HCT116 (cell line): Measurements from ENCODE around the gene KHDC4.

ENCODE experiments used
- CEBPB ChIP-seq: IDR thresholded peaks from 2 replicates; pipeline ENCODE4 v1.6.1; 2012; ENCODE audit warnings: low read depth
- EZH2 ChIP-seq: fragments of 200-600 bp; sonication (generic); IDR thresholded peaks from 2 replicates; pipeline ENCODE4 v1.6.1; 2017; ENCODE audit warnings: antibody characterized with exemption, mixed run types
- EZH2phosphoT487 ChIP-seq: fragments of 200-600 bp; IDR thresholded peaks from 2 replicates; pipeline ENCODE4 v1.6.1; 2018; ENCODE audit warnings: antibody characterized with exemption, borderline replicate concordance
- FOSL1 ChIP-seq: IDR thresholded peaks from 2 replicates; pipeline ENCODE4 v1.6.1; 2012; ENCODE audit warnings: low read depth
- JUND ChIP-seq: IDR thresholded peaks from 2 replicates; pipeline ENCODE4 v1.6.1; 2012
- POLR2A ChIP-seq: IDR thresholded peaks from 2 replicates; pipeline ENCODE4 v1.7.0; 2011; ENCODE audit warnings: borderline replicate concordance; ENCODE audit not compliant: insufficient read depth, insufficient read length; ENCODE audit errors: extremely low read depth
- ZFX ChIP-seq: fragments of 450-650 bp; IDR thresholded peaks from 2 replicates; pipeline ENCODE4 v1.6.1; 2017
- TF ChIP-seq, protein P1 (sequence below), 3 experiments: fragments of 200-600 bp in 1 of 3; sonication (generic) in 1 of 3; IDR thresholded peaks in 2 of 3; conservative IDR thresholded peaks in 1 of 3; 2 replicates each; pipeline ENCODE4 v1.5.1; 2012 to 2017; ENCODE audit warnings: low read depth in 2 of 3, low read length in 2 of 3, antibody characterized with exemption in 1 of 3, borderline replicate concordance in 1 of 3, control low read depth in 1 of 3, mild to moderate bottlenecking in 1 of 3, mixed read lengths in 1 of 3, mixed run types in 1 of 3, moderate library complexity in 1 of 3; ENCODE audit not compliant: insufficient read depth in 1 of 3
- TF ChIP-seq, protein P2 (sequence below): IDR thresholded peaks from 2 replicates; pipeline ENCODE4 v1.6.1; 2012; ENCODE audit warnings: low read depth

DNA sequence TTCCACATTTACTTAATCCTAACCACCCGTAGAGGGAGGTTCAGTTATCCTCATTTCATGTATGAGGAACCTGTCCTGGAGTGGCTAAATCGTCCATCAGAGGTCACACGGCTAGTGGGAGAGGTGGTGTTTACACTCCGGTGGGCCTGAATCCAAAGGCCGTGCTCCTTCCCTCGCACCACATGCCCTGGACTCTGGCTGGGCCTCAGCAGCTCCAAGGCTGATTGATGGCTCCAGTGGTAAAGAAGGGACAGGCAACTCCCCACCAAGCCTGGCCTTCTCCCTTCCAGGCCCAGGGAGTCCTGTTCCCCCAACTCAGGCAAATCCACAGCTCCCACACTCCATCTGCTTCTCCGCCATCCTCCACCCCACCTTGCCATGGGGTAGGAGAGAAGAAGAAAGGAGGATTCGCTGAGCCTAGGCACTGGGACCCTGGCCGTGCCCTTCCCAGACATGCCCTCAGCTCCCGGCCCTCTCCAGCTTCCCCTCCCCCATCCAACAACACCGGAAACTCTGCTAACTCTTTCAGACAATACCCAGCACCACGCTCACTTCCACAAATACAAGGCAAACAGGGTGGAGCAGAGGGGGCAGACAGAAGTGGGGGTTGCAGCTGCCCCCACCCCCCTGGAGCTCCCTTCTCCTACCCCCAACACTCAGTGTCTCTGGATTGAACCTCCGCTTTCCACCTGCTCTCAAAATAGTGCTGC is 33.3 kb upstream of the KHDC4 start:
- TF ChIP-seq EZH2 = no peak
- no peak for TF ChIP-seq POLR2A
- TF ChIP-seq, protein P1, sequence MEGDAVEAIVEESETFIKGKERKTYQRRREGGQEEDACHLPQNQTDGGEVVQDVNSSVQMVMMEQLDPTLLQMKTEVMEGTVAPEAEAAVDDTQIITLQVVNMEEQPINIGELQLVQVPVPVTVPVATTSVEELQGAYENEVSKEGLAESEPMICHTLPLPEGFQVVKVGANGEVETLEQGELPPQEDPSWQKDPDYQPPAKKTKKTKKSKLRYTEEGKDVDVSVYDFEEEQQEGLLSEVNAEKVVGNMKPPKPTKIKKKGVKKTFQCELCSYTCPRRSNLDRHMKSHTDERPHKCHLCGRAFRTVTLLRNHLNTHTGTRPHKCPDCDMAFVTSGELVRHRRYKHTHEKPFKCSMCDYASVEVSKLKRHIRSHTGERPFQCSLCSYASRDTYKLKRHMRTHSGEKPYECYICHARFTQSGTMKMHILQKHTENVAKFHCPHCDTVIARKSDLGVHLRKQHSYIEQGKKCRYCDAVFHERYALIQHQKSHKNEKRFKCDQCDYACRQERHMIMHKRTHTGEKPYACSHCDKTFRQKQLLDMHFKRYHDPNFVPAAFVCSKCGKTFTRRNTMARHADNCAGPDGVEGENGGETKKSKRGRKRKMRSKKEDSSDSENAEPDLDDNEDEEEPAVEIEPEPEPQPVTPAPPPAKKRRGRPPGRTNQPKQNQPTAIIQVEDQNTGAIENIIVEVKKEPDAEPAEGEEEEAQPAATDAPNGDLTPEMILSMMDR (IDR thresholded peaks at IDR 0.05 in 2 of 3, conservative IDR thresholded peaks at IDR 0.05 in 1 of 3; ENCODE audit: borderline replicate concordance in 1 of 3, insufficient read depth in 1 of 3, low read depth in 2 of 3, low read length in 2 of 3) = no peak
- TF ChIP-seq, protein P2, sequence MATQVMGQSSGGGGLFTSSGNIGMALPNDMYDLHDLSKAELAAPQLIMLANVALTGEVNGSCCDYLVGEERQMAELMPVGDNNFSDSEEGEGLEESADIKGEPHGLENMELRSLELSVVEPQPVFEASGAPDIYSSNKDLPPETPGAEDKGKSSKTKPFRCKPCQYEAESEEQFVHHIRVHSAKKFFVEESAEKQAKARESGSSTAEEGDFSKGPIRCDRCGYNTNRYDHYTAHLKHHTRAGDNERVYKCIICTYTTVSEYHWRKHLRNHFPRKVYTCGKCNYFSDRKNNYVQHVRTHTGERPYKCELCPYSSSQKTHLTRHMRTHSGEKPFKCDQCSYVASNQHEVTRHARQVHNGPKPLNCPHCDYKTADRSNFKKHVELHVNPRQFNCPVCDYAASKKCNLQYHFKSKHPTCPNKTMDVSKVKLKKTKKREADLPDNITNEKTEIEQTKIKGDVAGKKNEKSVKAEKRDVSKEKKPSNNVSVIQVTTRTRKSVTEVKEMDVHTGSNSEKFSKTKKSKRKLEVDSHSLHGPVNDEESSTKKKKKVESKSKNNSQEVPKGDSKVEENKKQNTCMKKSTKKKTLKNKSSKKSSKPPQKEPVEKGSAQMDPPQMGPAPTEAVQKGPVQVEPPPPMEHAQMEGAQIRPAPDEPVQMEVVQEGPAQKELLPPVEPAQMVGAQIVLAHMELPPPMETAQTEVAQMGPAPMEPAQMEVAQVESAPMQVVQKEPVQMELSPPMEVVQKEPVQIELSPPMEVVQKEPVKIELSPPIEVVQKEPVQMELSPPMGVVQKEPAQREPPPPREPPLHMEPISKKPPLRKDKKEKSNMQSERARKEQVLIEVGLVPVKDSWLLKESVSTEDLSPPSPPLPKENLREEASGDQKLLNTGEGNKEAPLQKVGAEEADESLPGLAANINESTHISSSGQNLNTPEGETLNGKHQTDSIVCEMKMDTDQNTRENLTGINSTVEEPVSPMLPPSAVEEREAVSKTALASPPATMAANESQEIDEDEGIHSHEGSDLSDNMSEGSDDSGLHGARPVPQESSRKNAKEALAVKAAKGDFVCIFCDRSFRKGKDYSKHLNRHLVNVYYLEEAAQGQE = no peak
- no peak for TF ChIP-seq FOSL1
- no peak for TF ChIP-seq JUND
- no peak for TF ChIP-seq CEBPB
- TF ChIP-seq EZH2phosphoT487 = no peak
- TF ChIP-seq ZFX = no peak
